GM19467 (cell line): ENCODE results near the gene RHOB.
"Not testable (repeated sequence)": the region's sequence is repeated elsewhere in the genome, so short reads cannot be mapped to it uniquely, and the experiment has no call there.

Experiments used
- ATAC-seq: cut with Tn5 transposase; IDR thresholded peaks from one replicate; pipeline ENCODE4 v1.9.1; 2021; ENCODE audit warnings: mild to moderate bottlenecking, moderate library complexity; ENCODE audit not compliant: unreplicated experiment

The RHOB gene

DNA sequence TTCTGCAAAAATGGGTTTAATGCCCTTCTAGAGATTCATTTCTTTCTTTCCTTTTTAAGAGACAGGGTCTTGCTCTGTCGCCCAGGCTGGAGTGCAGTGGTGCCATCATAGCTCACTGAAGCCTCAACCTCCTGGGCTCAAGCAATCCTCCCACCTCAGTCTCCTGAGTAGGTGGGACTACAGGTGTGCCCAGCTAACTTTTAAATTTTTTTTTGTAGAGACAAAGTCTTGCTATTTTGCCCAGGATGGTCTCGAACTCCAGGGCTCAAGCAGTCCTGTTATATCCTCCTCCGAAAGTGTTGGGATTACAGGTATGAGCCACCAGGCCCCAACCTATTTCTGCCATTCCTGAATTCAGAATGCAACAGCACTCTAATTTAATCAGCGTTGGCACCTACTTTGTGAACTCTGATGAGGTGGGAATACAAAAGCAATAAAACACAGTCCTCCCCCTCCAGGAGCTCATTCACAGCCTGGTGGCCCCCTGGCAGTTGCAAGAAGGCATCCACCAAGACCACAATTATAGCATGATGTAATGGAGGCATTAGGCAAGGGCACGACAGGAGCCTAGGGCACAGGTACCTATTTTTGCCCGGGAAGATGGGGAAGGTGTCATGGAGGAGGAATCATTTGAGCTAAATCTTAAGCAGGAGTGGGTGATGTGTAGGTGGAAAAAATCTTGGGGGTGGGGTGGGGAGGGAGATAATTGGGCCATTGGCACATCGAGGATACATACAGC lies 5.1 kb downstream of the RHOB start:
- ATAC-seq, result no peak

- no peak for ATAC-seq
Observed at GRCh38 chr2:20452551-20452950, 5.7 kb downstream of the RHOB start.

GRCh38 chr2:20453087-20453486 lies 6.2 kb downstream of the RHOB start:
- no peak for ATAC-seq

GRCh38 chr2:20454036-20454981 lies 7.4 kb downstream of the RHOB start:
- ATAC-seq, result no peak

DNA sequence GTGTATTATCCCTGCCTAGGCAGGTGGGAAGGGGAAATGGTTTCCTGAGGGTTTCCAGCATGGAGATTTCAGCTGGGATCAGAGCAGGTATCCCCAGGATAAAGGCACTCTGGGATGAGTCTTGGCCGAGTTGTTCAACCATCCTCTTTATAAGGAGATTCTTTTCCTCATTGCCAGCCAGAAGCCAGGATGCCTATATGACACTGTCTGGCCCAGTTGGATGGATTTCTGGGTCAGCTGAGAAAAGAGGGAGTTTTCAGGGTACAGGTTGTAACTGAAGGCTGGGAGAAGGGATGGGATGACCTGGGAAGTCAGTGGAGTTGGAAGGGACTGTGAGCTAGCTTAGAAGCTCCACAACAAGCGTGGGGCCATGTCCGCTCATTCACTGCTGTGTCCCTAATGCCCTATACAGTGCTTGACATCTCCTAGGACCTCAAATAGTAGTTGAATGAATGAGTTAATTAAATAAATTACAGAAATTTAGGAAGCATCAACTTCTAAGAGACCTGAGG lies 8.3 kb downstream of the RHOB start:
- no peak for ATAC-seq

DNA sequence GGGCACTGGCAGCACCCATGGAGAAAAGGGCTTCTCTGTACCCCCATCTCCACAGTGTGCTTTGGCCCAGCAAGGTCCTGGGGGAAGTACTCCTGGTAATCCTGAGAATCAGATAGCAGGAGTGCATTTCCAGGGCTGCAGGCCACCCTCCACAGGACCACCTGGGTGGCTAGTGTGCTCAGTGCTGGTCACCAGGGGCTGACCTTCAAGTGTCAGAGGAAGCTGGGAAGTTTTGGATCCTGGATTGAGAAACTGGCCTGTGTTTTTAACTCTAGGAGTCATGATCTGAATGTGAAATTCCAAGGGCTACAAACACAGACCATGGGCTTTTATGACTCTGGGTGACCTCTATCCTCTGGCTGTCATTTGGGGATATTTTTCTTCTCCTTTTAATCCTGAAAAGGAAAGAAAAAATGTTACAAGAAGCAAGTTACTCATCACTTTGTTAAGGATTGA lies 9.3 kb downstream of the RHOB start:
- ATAC-seq, result no peak

DNA sequence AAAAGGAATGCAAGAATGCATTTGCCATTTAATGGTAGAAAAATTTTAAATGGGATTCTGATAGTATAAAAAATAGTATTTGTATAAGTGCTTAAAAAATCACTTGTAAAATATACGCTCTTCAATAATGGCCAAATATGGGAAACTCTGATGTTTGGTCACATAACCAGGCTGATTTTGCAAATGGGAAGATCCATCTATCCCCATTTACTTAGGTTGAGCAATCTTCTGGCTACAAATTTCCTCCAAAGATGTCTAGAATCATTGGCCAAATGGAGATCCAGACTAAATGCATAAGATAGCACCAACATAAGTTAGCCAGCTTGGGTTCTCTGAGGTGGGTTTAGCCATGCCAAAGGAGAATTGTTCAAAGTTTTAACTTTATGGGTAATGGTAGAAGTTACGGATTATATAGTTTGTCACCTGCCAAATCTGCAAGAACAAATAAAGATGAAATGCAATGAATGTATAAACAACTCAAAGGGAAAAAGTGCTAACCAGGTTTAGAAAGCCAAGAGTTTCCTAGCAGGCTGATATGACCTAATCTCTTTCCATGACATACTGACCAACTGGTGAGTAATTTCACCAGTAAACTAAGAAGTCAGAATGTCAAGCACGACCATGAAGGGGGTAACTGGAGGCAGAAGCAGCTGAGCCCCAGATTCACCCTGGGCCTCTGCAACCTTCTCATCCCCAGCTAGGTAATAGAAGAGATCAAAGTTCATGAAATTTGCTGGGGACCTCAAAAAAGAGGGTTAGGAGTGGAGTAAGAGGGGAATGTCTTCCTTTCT lies 10.0 kb downstream of the RHOB start:
- ATAC-seq, result no peak

GRCh38 chr2:20457661-20458630 lies 11.1 kb downstream of the RHOB start:
- no peak for ATAC-seq

DNA sequence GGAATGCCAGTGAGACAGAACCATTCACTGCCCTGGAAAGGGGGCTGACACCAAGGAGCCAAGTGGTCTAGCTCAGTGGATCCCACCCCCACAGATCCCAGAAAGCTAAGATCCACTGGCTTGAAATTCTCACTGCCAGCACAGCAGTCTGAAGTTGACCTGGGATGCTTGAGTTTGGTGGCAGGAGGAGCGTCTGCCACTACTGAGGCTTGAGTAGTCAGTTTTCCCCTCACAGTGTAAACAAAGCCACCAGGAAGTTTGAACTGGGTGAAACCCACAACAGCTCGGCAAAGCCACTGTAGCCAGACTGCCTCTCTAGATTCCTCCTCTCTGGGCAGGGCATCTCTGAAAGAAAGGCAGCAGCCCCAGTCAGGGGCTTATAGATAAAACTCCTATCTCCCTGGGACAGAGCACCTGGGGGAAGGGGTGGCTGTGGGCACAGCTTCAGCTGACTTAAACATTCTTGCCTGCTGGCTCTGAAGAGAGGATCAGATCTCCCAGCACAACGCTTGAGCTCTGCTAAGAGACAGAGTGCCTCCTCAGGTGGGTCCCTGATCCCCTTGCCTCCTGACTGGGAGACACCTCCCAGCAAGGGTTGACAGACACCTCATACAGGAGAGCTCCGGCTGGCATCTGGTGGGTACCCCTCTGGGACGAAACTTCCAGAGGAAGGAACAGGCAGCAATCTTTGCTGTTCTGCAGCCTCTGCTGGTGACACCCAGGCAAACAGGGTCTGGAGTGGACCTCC lies 12.0 kb downstream of the RHOB start:
- not testable (repeated sequence) for ATAC-seq

DNA sequence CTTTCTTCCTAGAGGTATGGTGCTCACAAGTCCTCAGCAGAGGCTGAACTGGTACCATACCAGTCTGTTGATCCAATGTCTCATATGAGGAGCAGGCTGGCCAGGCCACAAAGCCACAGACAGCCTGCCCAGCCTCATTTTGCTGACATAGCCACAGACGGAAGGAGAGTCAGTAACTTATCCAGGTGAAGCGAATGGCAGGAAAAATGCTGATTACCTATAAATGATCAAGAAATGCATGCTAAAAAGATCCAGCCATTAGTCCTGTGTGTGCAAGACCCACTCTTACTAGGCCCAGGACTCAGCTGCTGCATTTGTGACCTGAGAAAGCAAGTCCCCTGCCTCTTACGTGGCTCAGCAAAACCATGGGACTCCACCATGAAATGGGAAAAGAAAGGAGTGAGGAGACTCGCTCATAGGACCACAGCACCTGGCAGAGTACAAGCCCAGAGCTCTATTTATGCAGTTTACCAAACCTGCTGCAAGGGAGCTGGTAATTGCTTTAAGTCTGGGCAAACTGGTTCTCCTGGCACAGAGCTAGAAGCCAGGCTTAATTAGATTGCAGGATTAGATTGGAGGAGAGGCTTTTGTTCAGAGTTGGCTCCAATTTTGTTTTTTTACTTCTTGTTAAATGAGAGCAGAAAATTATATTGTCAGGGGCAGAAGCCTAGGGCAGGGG lies 19.0 kb downstream of the RHOB start:
- no peak for ATAC-seq

- ATAC-seq, result no peak
Observed at GRCh38 chr2:20467789-20468548, 21.1 kb downstream of the RHOB start.

GRCh38 chr2:20468549-20469500 lies 22.0 kb downstream of the RHOB start:
- no peak for ATAC-seq

DNA sequence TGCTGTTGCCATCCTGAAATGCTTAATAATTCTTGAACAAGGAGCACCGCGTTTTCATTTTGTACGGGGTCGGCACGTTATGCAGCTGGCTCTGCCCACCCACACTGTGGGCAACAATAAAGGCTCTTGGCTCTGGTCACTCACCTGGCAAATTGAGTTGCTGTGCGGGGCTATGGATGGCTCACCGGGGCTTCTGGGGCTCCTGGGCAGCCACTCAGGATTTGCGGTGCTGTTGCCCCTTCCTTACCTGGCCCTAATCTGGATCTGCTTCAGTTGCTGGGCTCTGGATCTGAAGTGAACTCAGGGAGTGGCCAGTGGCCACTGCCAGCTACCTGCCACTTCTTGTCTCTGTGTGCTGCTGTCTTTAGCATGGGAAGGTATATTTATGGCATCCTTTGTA lies 22.7 kb downstream of the RHOB start:
- no peak for ATAC-seq

DNA sequence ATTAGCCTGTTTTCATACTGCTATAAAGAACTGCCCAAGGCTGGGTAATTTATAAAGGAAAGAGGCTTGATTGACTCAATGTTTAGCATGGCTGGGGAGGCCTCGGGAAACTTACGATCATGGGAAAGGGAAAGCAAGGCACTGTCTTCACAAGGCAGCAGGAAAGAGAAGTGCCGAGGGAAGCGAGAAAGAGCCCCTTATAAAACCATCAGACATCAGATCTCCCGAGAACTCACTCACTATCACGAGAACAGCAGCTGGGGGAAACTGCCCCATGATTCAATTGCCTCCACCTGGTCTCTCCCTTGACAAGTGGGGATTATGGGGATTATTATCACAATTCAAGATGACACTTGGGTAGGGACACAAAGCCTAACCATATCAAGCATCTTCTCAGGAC lies 23.3 kb downstream of the RHOB start:
- ATAC-seq, result no peak

GRCh38 chr2:20471148-20471547 lies 24.3 kb downstream of the RHOB start:
- no peak for ATAC-seq

- ATAC-seq, result no peak
Observed at GRCh38 chr2:20471902-20472559, 25.2 kb downstream of the RHOB start.
